Astrocyte (in vitro differentiated cells and primary cell): ENCODE results near the gene KCNN3. TPM values are rescaled to one million over a fixed set of nuclear protein-coding genes. Genes with fewer than 3 reads are reported as not detected.
"Not testable (repeated sequence)": the region's sequence is repeated elsewhere in the genome, so short reads cannot be mapped to it uniquely, and the experiment has no call there.

ENCODE experiments used
- DNase-seq: peaks from one replicate; pipeline ENCODE4 v3.0.0-alpha.2; 2010; ENCODE audit warnings: low read depth
- FAIRE-seq: peaks from 2 replicates; lab custom pipeline; 2011; peaks lifted over from hg19 to GRCh38; lab: Jason Lieb, UNC
- H2AFZ ChIP-seq: 2 replicates; pipeline ENCODE4 v1.6.0; 2012; ENCODE audit warnings: low read depth, low read length, inconsistent platforms
- H3K27ac ChIP-seq: 2 replicates; pipeline ENCODE4 v1.5.1; 2011; ENCODE audit warnings: low read depth, low read length, inconsistent platforms
- H3K27me3 ChIP-seq: 2 replicates; pipeline ENCODE4 v1.6.0; 2011; ENCODE audit warnings: low read length, inconsistent platforms; ENCODE audit not compliant: insufficient read depth
- H3K36me3 ChIP-seq: 2 replicates; pipeline ENCODE4 v1.5.1; 2011; ENCODE audit warnings: low read length, inconsistent platforms; ENCODE audit not compliant: insufficient read depth
- H3K4me1 ChIP-seq: 2 replicates; pipeline ENCODE4 v1.5.1; 2011; ENCODE audit warnings: low read length, inconsistent platforms; ENCODE audit not compliant: insufficient read depth
- H3K4me2 ChIP-seq: 2 replicates; pipeline ENCODE4 v1.6.0; 2012; ENCODE audit warnings: low read length, inconsistent platforms
- H3K4me3 ChIP-seq: 2 replicates; pipeline ENCODE4 v1.5.1; 2011; ENCODE audit warnings: low read depth, mild to moderate bottlenecking, low read length, inconsistent platforms; ENCODE audit not compliant: insufficient read depth
- H3K79me2 ChIP-seq: 2 replicates; pipeline ENCODE4 v1.6.0; 2012; ENCODE audit warnings: mild to moderate bottlenecking, low read length, inconsistent platforms; ENCODE audit not compliant: insufficient read depth
- H3K9ac ChIP-seq: 2 replicates; pipeline ENCODE4 v1.6.0; 2012; ENCODE audit warnings: mild to moderate bottlenecking, low read length, inconsistent platforms
- H3K9me3 ChIP-seq: 2 replicates; pipeline ENCODE4 v1.5.1; 2012; ENCODE audit warnings: low read depth, mild to moderate bottlenecking, low read length, inconsistent platforms; ENCODE audit not compliant: insufficient read depth
- H4K20me1 ChIP-seq: 2 replicates; pipeline ENCODE4 v1.6.0; 2012; ENCODE audit warnings: low read length, inconsistent platforms; ENCODE audit not compliant: insufficient read depth
- H3K27ac Mint-ChIP-seq: one replicate; pipeline ENCODE4 v1.8.0; 2021; ENCODE audit warnings: mild to moderate bottlenecking, mixed read lengths; ENCODE audit not compliant: unreplicated experiment
- H3K27me3 Mint-ChIP-seq: one replicate; pipeline ENCODE4 v1.8.0; 2021; ENCODE audit warnings: low read depth, mixed read lengths; ENCODE audit not compliant: unreplicated experiment
- H3K36me3 Mint-ChIP-seq: one replicate; pipeline ENCODE4 v1.8.0; 2021; ENCODE audit warnings: low read depth, mixed read lengths; ENCODE audit not compliant: unreplicated experiment
- H3K4me1 Mint-ChIP-seq: one replicate; pipeline ENCODE4 v1.8.0; 2021; ENCODE audit warnings: low read depth, mixed read lengths; ENCODE audit not compliant: unreplicated experiment
- H3K4me3 Mint-ChIP-seq: one replicate; pipeline ENCODE4 v1.8.0; 2021; ENCODE audit warnings: mild to moderate bottlenecking, moderate library complexity, mixed read lengths; ENCODE audit not compliant: unreplicated experiment
- H3K9me3 Mint-ChIP-seq: one replicate; pipeline ENCODE4 v1.8.0; 2021; ENCODE audit warnings: mild to moderate bottlenecking, mixed read lengths; ENCODE audit not compliant: unreplicated experiment
- CTCF ChIP-seq: IDR thresholded peaks from 2 replicates; pipeline ENCODE4 v1.5.1; 2011; ENCODE audit warnings: low read depth, mild to moderate bottlenecking, inconsistent platforms, low read length, moderate library complexity; ENCODE audit not compliant: insufficient read depth
- EZH2 ChIP-seq: IDR thresholded peaks from 2 replicates; pipeline ENCODE4 v1.6.1; 2012; ENCODE audit warnings: mild to moderate bottlenecking, low read length, inconsistent platforms; ENCODE audit not compliant: insufficient read depth
- total RNA-seq: library from RNA; stranded (reverse); gene quantifications from 2 replicates; pipeline ENCODE4 v1.2.1, GENCODE V29; 2021

KCNN3 gene
- total RNA-seq, 1 donor from 2014 or later, result 0.66 TPM

GRCh38 chr1:154911691-154912550, 41.8 kb upstream of the KCNN3 start:
- Mint-ChIP-seq H3K4me1 (no peaks in the 10 kb centered on the region), H3K4me3 (no peak overlapping the region), H3K9me3 (peaks cover 27% of the 10 kb centered on the region), H3K27ac (no peak overlapping the region), H3K27me3 (peaks cover 28% of the 10 kb centered on the region), H3K36me3 (peaks cover 8% of the 10 kb centered on the region)
- Histone ChIP-seq H3K27ac (no peak overlapping the region), H3K27me3 (peaks cover 6% of the 10 kb centered on the region), H3K9me3 (no peaks in the 10 kb centered on the region), H3K4me3 (no peak overlapping the region), H3K4me1 (no peaks in the 10 kb centered on the region), H3K4me2 (no peak overlapping the region), H2AFZ (no peak overlapping the region), H4K20me1 (no peaks in the 10 kb centered on the region), H3K36me3 (no peaks in the 10 kb centered on the region), H3K79me2 (no peaks in the 10 kb centered on the region), H3K9ac (no peak overlapping the region)
- no peak for FAIRE-seq
- TF ChIP-seq EZH2, result no peak
- TF ChIP-seq CTCF, result no peak
- DNase-seq, result no peak

- no peak overlapping the region for H3K9ac ChIP-seq
- H3K79me2 ChIP-seq, result no peaks in the 10 kb centered on the region
- no peaks in the 10 kb centered on the region for H3K9me3 ChIP-seq
- H3K4me3 ChIP-seq, result no peak overlapping the region
- H3K9me3 Mint-ChIP-seq, result peaks cover 30% of the 10 kb centered on the region
- H3K36me3 Mint-ChIP-seq, result peaks cover 6% of the 10 kb centered on the region
- no peak overlapping the region for H2AFZ ChIP-seq
- no peaks in the 10 kb centered on the region for H3K4me1 ChIP-seq
- H3K4me1 Mint-ChIP-seq, result no peaks in the 10 kb centered on the region
- peaks cover 28% of the 10 kb centered on the region for H3K27me3 Mint-ChIP-seq
- H3K27ac ChIP-seq, result no peak overlapping the region
- FAIRE-seq (no peak), DNase-seq (no peak)
- H3K36me3 ChIP-seq, result no peaks in the 10 kb centered on the region
- H3K4me2 ChIP-seq, result no peak overlapping the region
- TF ChIP-seq CTCF (no peak), EZH2 (no peak)
- peaks cover 6% of the 10 kb centered on the region for H3K27me3 ChIP-seq
- no peaks in the 10 kb centered on the region for H4K20me1 ChIP-seq
- H3K4me3 Mint-ChIP-seq, result no peak overlapping the region
- H3K27ac Mint-ChIP-seq, result no peak overlapping the region
Measured at GRCh38 chr1:154910851-154911250, 40.8 kb upstream of the KCNN3 start.

GRCh38 chr1:154908937-154909336, 38.9 kb upstream of the KCNN3 start:
- peaks cover 28% of the 10 kb centered on the region for H3K9me3 Mint-ChIP-seq
- no peaks in the 10 kb centered on the region for H3K4me1 Mint-ChIP-seq
- Histone ChIP-seq H3K4me3 (no peak overlapping the region), H2AFZ (no peak overlapping the region), H3K27ac (no peak overlapping the region), H3K9ac (no peak overlapping the region), H4K20me1 (no peaks in the 10 kb centered on the region), H3K36me3 (no peaks in the 10 kb centered on the region), H3K79me2 (no peaks in the 10 kb centered on the region), H3K9me3 (no peaks in the 10 kb centered on the region), H3K4me1 (no peaks in the 10 kb centered on the region), H3K27me3 (peaks cover 6% of the 10 kb centered on the region), H3K4me2 (no peak overlapping the region)
- TF ChIP-seq EZH2, result no peak
- TF ChIP-seq CTCF, result no peak
- H3K36me3 Mint-ChIP-seq, result peaks cover 6% of the 10 kb centered on the region
- DNase-seq (no peak), FAIRE-seq (no peak)
- no peak overlapping the region for H3K4me3 Mint-ChIP-seq
- no peak overlapping the region for H3K27ac Mint-ChIP-seq
- H3K27me3 Mint-ChIP-seq, result peaks cover 20% of the 10 kb centered on the region

GRCh38 chr1:154908129-154908528, 38.0 kb upstream of the KCNN3 start:
- H3K4me3 ChIP-seq, H3K79me2 ChIP-seq, H3K9me3 ChIP-seq, H3K4me2 ChIP-seq, H3K4me3 Mint-ChIP-seq, H2AFZ ChIP-seq, H3K27ac Mint-ChIP-seq, DNase-seq, FAIRE-seq, H4K20me1 ChIP-seq, H3K4me1 Mint-ChIP-seq, H3K27me3 ChIP-seq, H3K4me1 ChIP-seq, H3K27ac ChIP-seq, H3K9ac ChIP-seq, H3K36me3 Mint-ChIP-seq, H3K36me3 ChIP-seq: not testable (repeated sequence)
- H3K9me3 Mint-ChIP-seq, result peaks cover 26% of the 10 kb centered on the region
- H3K27me3 Mint-ChIP-seq, result peaks cover 17% of the 10 kb centered on the region
